K562 (cell line): ENCODE measurements around the gene ITM2A. TPM values are rescaled to one million over a fixed set of nuclear protein-coding genes. Genes with fewer than 3 reads are reported as not detected.

Source experiments
- ATF7 ChIP-seq: fragments of 450-650 bp; IDR thresholded peaks from 2 replicates; pipeline ENCODE4 v1.7.1; 2014; ENCODE audit warnings: mild to moderate bottlenecking, moderate library complexity
- BRCA1 ChIP-seq, 2 experiments: fragments of 450-650 bp in 1 of 2; sonication (generic) in 1 of 2; formaldehyde crosslinking in 1 of 2; IDR thresholded peaks; 2 replicates each; pipeline versions ENCODE4 v1.5.0 to v1.6.1; 2017 to 2020; ENCODE audit warnings: mild to moderate bottlenecking in 1 of 2, missing genetic modification reagents in 1 of 2
- BRD9 ChIP-seq: fragments of 450-650 bp; IDR thresholded peaks from 2 replicates; pipeline ENCODE4 v1.6.1; 2018; ENCODE audit warnings: low read depth; ENCODE audit not compliant: partially characterized antibody
- CREM ChIP-seq: IDR thresholded peaks from 2 replicates; pipeline ENCODE4 v1.6.1; 2014; ENCODE audit warnings: antibody characterized with exemption, low read depth
- DPF2 ChIP-seq: fragments of 450-650 bp; IDR thresholded peaks from 2 replicates; pipeline ENCODE4 v1.6.1; 2016
- EP300 ChIP-seq: IDR thresholded peaks from 2 replicates; pipeline ENCODE4 v1.6.1; 2012; ENCODE audit warnings: low read length, improper control_type of control experiment
- HDAC1 ChIP-seq, 2 experiments: fragments of 450-650 bp; IDR thresholded peaks; 2 replicates each; pipeline ENCODE4 v1.6.1; 2016 to 2017; ENCODE audit warnings: inconsistent platforms in 1 of 2, mild to moderate bottlenecking in 1 of 2, moderate library complexity in 1 of 2
- HOXB6 ChIP-seq: fragments of 250-450 bp; sonication (Bioruptor Pico); IDR thresholded peaks from 2 replicates; pipeline ENCODE4 v1.5.1; 2022; ENCODE audit warnings: mild to moderate bottlenecking, borderline replicate concordance
- MTA2 ChIP-seq: fragments of 450-650 bp; IDR thresholded peaks from 2 replicates; pipeline ENCODE4 v1.6.1; 2016; ENCODE audit warnings: low read depth
- NFIC ChIP-seq: fragments of 450-650 bp; IDR thresholded peaks from 2 replicates; pipeline ENCODE4 v1.6.1; 2017; ENCODE audit warnings: mild to moderate bottlenecking, inconsistent platforms
- POLR2A ChIP-seq: fragments of 450-650 bp; conservative IDR thresholded peaks from 2 replicates; pipeline ENCODE4 v1.6.1; 2016
- SP1 ChIP-seq: sonication (generic); formaldehyde crosslinking; IDR thresholded peaks from 2 replicates; pipeline ENCODE4 v1.8.1; 2022; ENCODE audit warnings: mild to moderate bottlenecking, missing genetic modification reagents
- SREBF1 ChIP-seq: fragments of 150-350 bp; IDR thresholded peaks from 2 replicates; pipeline ENCODE4 v1.6.1; 2014; ENCODE audit warnings: antibody characterized with exemption, low read depth, low read length, borderline replicate concordance
- STAT5A ChIP-seq: IDR thresholded peaks from 2 replicates; pipeline ENCODE4 v1.6.1; 2012; ENCODE audit warnings: low read length, inconsistent platforms, borderline replicate concordance
- TAF9B ChIP-seq: fragments of 450-650 bp; IDR thresholded peaks from 2 replicates; pipeline ENCODE4 v1.6.1; 2018; ENCODE audit warnings: mild to moderate bottlenecking; ENCODE audit not compliant: partially characterized antibody
- TEAD4 ChIP-seq, 2 experiments: sonication (generic) in 1 of 2; formaldehyde crosslinking in 1 of 2; IDR thresholded peaks; 2 replicates each; pipeline versions ENCODE4 v1.6.1 to v1.8.0; 2012 to 2022; ENCODE audit warnings: borderline replicate concordance in 1 of 2, inconsistent platforms in 1 of 2, low read length in 1 of 2, mild to moderate bottlenecking in 1 of 2, missing genetic modification reagents in 1 of 2
- TFAP4 ChIP-seq: sonication (generic); formaldehyde crosslinking; IDR thresholded peaks from 2 replicates; pipeline ENCODE4 v1.8.0; 2022; ENCODE audit warnings: missing genetic modification reagents, mild to moderate bottlenecking, moderate library complexity, borderline replicate concordance
- ZBTB7A ChIP-seq: IDR thresholded peaks from 2 replicates; pipeline ENCODE4 v1.6.1; 2011; ENCODE audit warnings: low read depth, mild to moderate bottlenecking, low read length, moderate library complexity, borderline replicate concordance; ENCODE audit not compliant: control insufficient read depth
- ZEB2 ChIP-seq: fragments of 450-650 bp; IDR thresholded peaks from 2 replicates; pipeline ENCODE4 v1.6.1; 2016
- ZNF23 ChIP-seq: fragments of 250-450 bp; sonication (Bioruptor Pico); IDR thresholded peaks from 2 replicates; pipeline ENCODE4 v1.4.0; 2020; ENCODE audit warnings: mild to moderate bottlenecking
- polyA plus RNA-seq, 8 experiments: library from polyadenylated mRNA; depleted of rRNA in 4 of 8; stranded (reverse) in 5 of 8; unstranded in 3 of 8; fragments of >200 nt; fragmentation: Nextera tagmentation in 2 of 8; fragmentation: Illumina TruSeq in 1 of 8; extraction: Ambion mirVana in 2 of 8; extraction: Trizol in 1 of 8; gene quantifications; 2 replicates each; pipeline versions ENCODE4 v1.2.1 to v1.2.3, GENCODE V29; 2011 to 2014; ENCODE audit warnings: inconsistent platforms in 1 of 8, missing spikeins in 1 of 8
- total RNA-seq, 7 experiments: library from RNA; depleted of rRNA in 6 of 7; stranded (reverse); fragments of >200 nt in 6 of 7; fragmentation: Illumina TruSeq in 2 of 7; extraction: Trizol in 2 of 7; gene quantifications; 2 replicates each; pipeline versions ENCODE4 v1.2.1 to v1.2.3, GENCODE V29; 2011 to 2021; ENCODE audit warnings: low replicate concordance in 1 of 7
- TF ChIP-seq, protein P1 (sequence below): sonication (generic); formaldehyde crosslinking; IDR thresholded peaks from 2 replicates; pipeline ENCODE4 v1.8.0; 2022; ENCODE audit warnings: mild to moderate bottlenecking, missing genetic modification reagents
- TF ChIP-seq, protein P2 (sequence below), 2 experiments: IDR thresholded peaks; 2 replicates each; pipeline ENCODE4 v1.6.1; 2011; ENCODE audit warnings: borderline replicate concordance in 1 of 2, control low read depth in 1 of 2, low read depth in 1 of 2, low read length in 1 of 2, mild to moderate bottlenecking in 1 of 2, mixed read lengths in 1 of 2, moderate library complexity in 1 of 2; ENCODE audit not compliant: insufficient read depth in 1 of 2, insufficient read length in 1 of 2, poor library complexity in 1 of 2, severe bottlenecking in 1 of 2; ENCODE audit errors: extremely low read depth in 1 of 2

Gene ITM2A
- total and polyA plus RNA-seq, 9 of the 15 experiments (the other 6 are each of a cell fraction or from before 2014, with no cell fraction given) = 29.4 to 117 (median 57.4) TPM

- TF ChIP-seq EP300 (peak; percentile 41; the same call in 1 of the 2 replicates), BRD9 (no peak), NFIC (peak; percentile 63), TAF9B (peak; percentile 36), BRCA1 (IDR thresholded peaks at IDR 0.05) (no peak), BRCA1 (CRISPR knock-in tag; IDR thresholded peaks at IDR 0.05) (no peak), TEAD4 (IDR thresholded peaks at IDR 0.05; ENCODE audit: low read length) (peak; percentile 77), TEAD4 (CRISPR knock-in tag; IDR thresholded peaks at IDR 0.05; ENCODE audit: borderline replicate concordance) (no peak), STAT5A (peak; percentile 56), TFAP4 (CRISPR knock-in tag) (0 out of 2 replicates have a peak, but pooled peaks have one; percentile 24), MTA2 (peak; percentile 27; the same call in 1 of the 2 replicates), SREBF1 (no peak), ATF7 (0 out of 2 replicates have a peak, but pooled peaks have one; percentile 39), ZBTB7A (peak; percentile 76; the same call in 1 of the 2 replicates), HDAC1 (IDR thresholded peaks at IDR 0.05) (peak in 1 of 2 experiments; percentile 29; a peak in 1 of 4 replicates), ZNF23 (CRISPR knock-in tag) (no peak), CREM (peak; percentile 63; the same call in 1 of the 2 replicates), POLR2A (peak; percentile 55), ZEB2 (peak; percentile 53; the same call in 1 of the 2 replicates), HOXB6 (no peak), SP1 (CRISPR knock-in tag) (no peak), DPF2 (peak; percentile 75)
- TF ChIP-seq, protein P1, sequence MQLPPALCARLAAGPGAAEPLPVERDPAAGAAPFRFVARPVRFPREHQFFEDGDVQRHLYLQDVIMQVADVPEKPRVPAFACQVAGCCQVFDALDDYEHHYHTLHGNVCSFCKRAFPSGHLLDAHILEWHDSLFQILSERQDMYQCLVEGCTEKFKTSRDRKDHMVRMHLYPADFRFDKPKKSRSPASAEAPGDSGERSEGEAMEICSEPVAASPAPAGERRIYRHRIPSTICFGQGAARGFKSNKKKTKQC = no peak
- TF ChIP-seq, protein P2, sequence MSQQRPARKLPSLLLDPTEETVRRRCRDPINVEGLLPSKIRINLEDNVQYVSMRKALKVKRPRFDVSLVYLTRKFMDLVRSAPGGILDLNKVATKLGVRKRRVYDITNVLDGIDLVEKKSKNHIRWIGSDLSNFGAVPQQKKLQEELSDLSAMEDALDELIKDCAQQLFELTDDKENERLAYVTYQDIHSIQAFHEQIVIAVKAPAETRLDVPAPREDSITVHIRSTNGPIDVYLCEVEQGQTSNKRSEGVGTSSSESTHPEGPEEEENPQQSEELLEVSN (IDR thresholded peaks at IDR 0.05; ENCODE audit: borderline replicate concordance in 1 of 2, extremely low read depth in 1 of 2, insufficient read depth in 1 of 2, insufficient read length in 1 of 2, low read depth in 1 of 2, low read length in 1 of 2, poor library complexity in 1 of 2, severe bottlenecking in 1 of 2) = peak in 1 of 2 experiments; percentile 35
These were observed at the start of gene ITM2A (continued) for GRCh38 chrX:79366873-79367749.
